Measurements from ENCODE around the gene MYRIP.

Gene MYRIP

GRCh38 chr3:40088527-40089170 is 279.2 kb downstream of the MYRIP start:
- Histone ChIP-seq H3K4me3 (ENCODE audit: low read depth, low read length) (no peak overlapping the region), H3K36me3 (replicated peaks) (no peaks in the 10 kb centered on the region), H3K27ac (no peak overlapping the region), H3K27me3 (replicated peaks) (no peaks in the 10 kb centered on the region)
- in situ Hi-C loops (cut with HindIII; ENCODE audit: low pct_ligation_motif_present, low sequenced_read_pairs) = no loop called here
- no peak for DNase-seq
- TF ChIP-seq CTCF (IDR thresholded peaks at IDR 0.05; ENCODE audit: low read depth, low read length, missing control alignments) = no peak

- Histone ChIP-seq H3K27ac (no peak overlapping the region), H3K36me3 (replicated peaks) (no peaks in the 10 kb centered on the region), H3K4me3 (ENCODE audit: low read depth, low read length) (no peak overlapping the region), H3K27me3 (replicated peaks) (no peaks in the 10 kb centered on the region)
- in situ Hi-C loops (cut with HindIII; ENCODE audit: low pct_ligation_motif_present, low sequenced_read_pairs) = no loop called here
- no peak for TF ChIP-seq CTCF (IDR thresholded peaks at IDR 0.05; ENCODE audit: low read depth, low read length, missing control alignments)
- no peak for DNase-seq
Measured at GRCh38 chr3:40096661-40097111, 287.3 kb downstream of the MYRIP start.

GRCh38 chr3:40097131-40098117 is 288.0 kb downstream of the MYRIP start:
- Histone ChIP-seq H3K36me3 (replicated peaks) (no peaks in the 10 kb centered on the region), H3K27ac (no peak overlapping the region), H3K27me3 (replicated peaks) (no peaks in the 10 kb centered on the region), H3K4me3 (ENCODE audit: low read depth, low read length) (no peak overlapping the region)
- DNase-seq = no peak
- in situ Hi-C loops (cut with HindIII; ENCODE audit: low pct_ligation_motif_present, low sequenced_read_pairs) = no loop called here
- TF ChIP-seq CTCF (IDR thresholded peaks at IDR 0.05; ENCODE audit: low read depth, low read length, missing control alignments) = no peak

- no peak overlapping the region for H3K27ac ChIP-seq
- TF ChIP-seq CTCF (IDR thresholded peaks at IDR 0.05; ENCODE audit: low read depth, low read length, missing control alignments) = no peak
- H3K27me3 ChIP-seq (replicated peaks) = no peaks in the 10 kb centered on the region
- no peak for DNase-seq
- H3K36me3 ChIP-seq (replicated peaks) = no peaks in the 10 kb centered on the region
- H3K4me3 ChIP-seq (ENCODE audit: low read depth, low read length) = no peak overlapping the region
- in situ Hi-C loops (cut with HindIII; ENCODE audit: low pct_ligation_motif_present, low sequenced_read_pairs) = no loop called here
Measured at GRCh38 chr3:40098261-40098759, 288.9 kb downstream of the MYRIP start.

- Histone ChIP-seq H3K27me3 (replicated peaks) (no peaks in the 10 kb centered on the region), H3K4me3 (ENCODE audit: low read depth, low read length) (no peak overlapping the region), H3K36me3 (replicated peaks) (no peaks in the 10 kb centered on the region), H3K27ac (no peak overlapping the region)
- no peak for TF ChIP-seq CTCF (IDR thresholded peaks at IDR 0.05; ENCODE audit: low read depth, low read length, missing control alignments)
- DNase-seq = no peak
- in situ Hi-C loops (cut with HindIII; ENCODE audit: low pct_ligation_motif_present, low sequenced_read_pairs) = no loop called here
Measured at GRCh38 chr3:40099871-40100270, 290.5 kb downstream of the MYRIP start.

Data from brain microvascular endothelial cell (primary cell).